PC-3 (cell line): ENCODE results near the gene NKD1. TPM values are rescaled to one million over a fixed set of nuclear protein-coding genes. Genes with fewer than 3 reads are reported as not detected.

Experiments used
- ATAC-seq: fragments of 200-7000 bp; cut with Tn5 transposase; 2 replicates; pipeline ENCODE4 v1.9.1; 2020; ENCODE audit warnings: mild to moderate bottlenecking, moderate library complexity
- BruUV-seq: library from RNA; stranded (reverse); fragments of 400-500 nt; replicated peaks from 2 replicates; lab custom pipeline; 2021; lab: Mats Ljungman, UMichigan
- CTCF ChIA-PET: fragments of 300-600 bp; sonication (Branson Sonifier 250); formaldehyde crosslinking; loops from one replicate; lab custom pipeline; 2022; ENCODE audit warnings: antibody characterized with exemption; lab: Charles Lee
- POLR2A ChIA-PET: fragments of 300-600 bp; sonication (Branson Sonifier 250); formaldehyde crosslinking; loops from one replicate; lab custom pipeline; 2022; ENCODE audit warnings: antibody characterized with exemption; ENCODE audit not compliant: unreplicated experiment; lab: Charles Lee
- DNase-seq: peaks from one replicate; pipeline ENCODE4 v3.0.0-alpha.2; 2015
- H2AFZ ChIP-seq: fragments of 300-600 bp; sonication (generic); 2 replicates; pipeline ENCODE4 v1.6.0; 2016; ENCODE audit warnings: antibody characterized with exemption, low read length
- H3F3A ChIP-seq: fragments of 300-600 bp; sonication (generic); one replicate; pipeline ENCODE4 v1.6.0; 2017; ENCODE audit warnings: antibody characterized with exemption, low read length, control low read depth, mild to moderate bottlenecking; ENCODE audit not compliant: unreplicated experiment
- H3K27ac ChIP-seq: fragments of 300-600 bp; sonication (generic); 2 replicates; pipeline ENCODE4 v1.5.1; 2016; ENCODE audit warnings: mild to moderate bottlenecking, low read length
- H3K27me3 ChIP-seq: fragments of 300-600 bp; sonication (generic); 2 replicates; pipeline ENCODE4 v1.6.1; 2016; ENCODE audit warnings: low read length, mixed read lengths
- H3K36me3 ChIP-seq: fragments of 300-600 bp; sonication (generic); 2 replicates; pipeline ENCODE4 v1.6.1; 2016; ENCODE audit warnings: low read depth, mixed run types, low read length, mixed read lengths
- H3K4me1 ChIP-seq: fragments of 300-600 bp; sonication (generic); 2 replicates; pipeline ENCODE4 v1.5.1; 2016; ENCODE audit warnings: low read length; ENCODE audit not compliant: insufficient read depth
- H3K4me2 ChIP-seq: fragments of 300-600 bp; sonication (generic); 2 replicates; pipeline ENCODE4 v1.6.0; 2016; ENCODE audit warnings: low read length
- H3K4me3 ChIP-seq: fragments of 300-600 bp; sonication (generic); 2 replicates; pipeline ENCODE4 v1.5.1; 2016; ENCODE audit warnings: mild to moderate bottlenecking, low read length, mixed read lengths
- H3K79me2 ChIP-seq: fragments of 300-600 bp; sonication (generic); 2 replicates; pipeline ENCODE4 v1.6.1; 2017; ENCODE audit warnings: low read length, mixed read lengths
- H3K9ac ChIP-seq: fragments of 300-600 bp; sonication (generic); 2 replicates; pipeline ENCODE4 v1.6.0; 2016; ENCODE audit warnings: mild to moderate bottlenecking, low read length
- H3K9me2 ChIP-seq: fragments of 300-600 bp; sonication (generic); replicated peaks from 2 replicates; pipeline ENCODE4 v1.6.1; 2016; ENCODE audit warnings: mixed run types, low read length, mixed read lengths
- H3K9me3 ChIP-seq: fragments of 300-600 bp; sonication (generic); 2 replicates; pipeline ENCODE4 v1.6.1; 2016; ENCODE audit warnings: low read length, mixed read lengths
- H4K20me1 ChIP-seq: fragments of 300-600 bp; sonication (generic); 2 replicates; pipeline ENCODE4 v1.6.1; 2016; ENCODE audit warnings: low read length, mixed read lengths
- CTCF ChIP-seq: fragments of 300-600 bp; sonication (generic); conservative IDR thresholded peaks from 2 replicates; pipeline ENCODE4 v1.5.1; 2017; ENCODE audit warnings: antibody characterized with exemption, low read depth, mild to moderate bottlenecking, low read length
- EZH2 ChIP-seq: fragments of 300-600 bp; sonication (generic); IDR thresholded peaks from one replicate; pipeline ENCODE4 v1.6.1; 2017; ENCODE audit warnings: antibody characterized with exemption, mild to moderate bottlenecking, low read length; ENCODE audit not compliant: unreplicated experiment
- EZH2phosphoT487 ChIP-seq: fragments of 300-600 bp; sonication (generic); IDR thresholded peaks from 2 replicates; pipeline ENCODE4 v1.6.1; 2018; ENCODE audit warnings: mild to moderate bottlenecking, antibody characterized with exemption, low read length, borderline replicate concordance
- intact Hi-C: fragments of 100-400 bp; cut with micrococcal nuclease; formaldehyde crosslinking; loops from 2 replicates; pipeline ENCODE4 v1.9.0; 2023
- total RNA-seq: library from RNA; depleted of rRNA; stranded (reverse); fragments of >200 nt; gene quantifications from 2 replicates; pipeline ENCODE4 v1.2.3, GENCODE V29; 2014

NKD1 gene
- total RNA-seq, 1 experiment from 2014 or later: 0.07 TPM

GRCh38 chr16:50684823-50685461, 136.7 kb downstream of the NKD1 start:
- Histone ChIP-seq H3K27me3 (0 out of 2 replicates have a peak, but pooled peaks cover 3% of the 10 kb centered on the region), H3K79me2 (no peaks in the 10 kb centered on the region), H2AFZ (no peak overlapping the region), H3K9me2 (no peaks in the 10 kb centered on the region), H3K4me2 (no peak overlapping the region), H3K9ac (no peak overlapping the region), H3K36me3 (no peaks in the 10 kb centered on the region), H3K4me3 (no peak overlapping the region), H3K4me1 (no peaks in the 10 kb centered on the region), H3K9me3 (no peaks in the 10 kb centered on the region), H3K27ac (no peak overlapping the region), H4K20me1 (no peaks in the 10 kb centered on the region), H3F3A (no peaks in the 10 kb centered on the region)
- no peak for TF ChIP-seq EZH2
- no peak for TF ChIP-seq CTCF
- TF ChIP-seq EZH2phosphoT487: no peak
- ChIA-PET POLR2A (no interaction called here), CTCF (no interaction called here)
- no peak for ATAC-seq
- intact Hi-C loops: no loop called here
- BruUV-seq: no TSS peak
- DNase-seq: no peak

GRCh38 chr16:50685462-50686063, 137.4 kb downstream of the NKD1 start:
- H3K9me2 ChIP-seq: no peaks in the 10 kb centered on the region
- no peak overlapping the region for H3K9ac ChIP-seq
- H3K4me2 ChIP-seq: no peak overlapping the region
- H3K27ac ChIP-seq: no peak overlapping the region
- H3K27me3 ChIP-seq: 0 out of 2 replicates have a peak, but pooled peaks cover 3% of the 10 kb centered on the region
- H3K79me2 ChIP-seq: no peaks in the 10 kb centered on the region
- CTCF ChIA-PET: no interaction called here
- POLR2A ChIA-PET: no interaction called here
- TF ChIP-seq EZH2phosphoT487: no peak
- TF ChIP-seq CTCF: no peak
- TF ChIP-seq EZH2: no peak
- intact Hi-C loops: no loop called here
- no peak overlapping the region for H3K4me3 ChIP-seq
- DNase-seq (no peak), ATAC-seq (no peak)
- H3K36me3 ChIP-seq: no peaks in the 10 kb centered on the region
- H3K4me1 ChIP-seq: no peaks in the 10 kb centered on the region
- H3F3A ChIP-seq: no peaks in the 10 kb centered on the region
- no TSS peak for BruUV-seq
- H4K20me1 ChIP-seq: no peaks in the 10 kb centered on the region
- no peaks in the 10 kb centered on the region for H3K9me3 ChIP-seq
- no peak overlapping the region for H2AFZ ChIP-seq

GRCh38 chr16:50688083-50688482, 139.9 kb downstream of the NKD1 start:
- POLR2A ChIA-PET: no interaction called here
- no peaks in the 10 kb centered on the region for H3K4me1 ChIP-seq
- intact Hi-C loops: no loop called here
- no peak overlapping the region for H3K4me2 ChIP-seq
- H3K36me3 ChIP-seq: no peaks in the 10 kb centered on the region
- no peak overlapping the region for H2AFZ ChIP-seq
- no TSS peak for BruUV-seq
- TF ChIP-seq CTCF: no peak
- no peak for TF ChIP-seq EZH2
- no peak for TF ChIP-seq EZH2phosphoT487
- CTCF ChIA-PET: no interaction called here
- H3K9me2 ChIP-seq: no peaks in the 10 kb centered on the region
- H3K9me3 ChIP-seq: no peaks in the 10 kb centered on the region
- no peak overlapping the region for H3K4me3 ChIP-seq
- DNase-seq (no peak), ATAC-seq (no peak)
- no peak overlapping the region for H3K9ac ChIP-seq
- 0 out of 2 replicates have a peak, but pooled peaks cover 3% of the 10 kb centered on the region for H3K27me3 ChIP-seq
- H3K27ac ChIP-seq: no peak overlapping the region
- H3K79me2 ChIP-seq: no peaks in the 10 kb centered on the region
- H3F3A ChIP-seq: no peaks in the 10 kb centered on the region
- no peaks in the 10 kb centered on the region for H4K20me1 ChIP-seq
